HEK293T (cell line): Measurements from ENCODE around the gene DAPK1.

ENCODE experiments used
- BHLHE40 ChIP-seq: fragments of 450-650 bp; IDR thresholded peaks from 2 replicates; pipeline ENCODE4 v1.6.1; 2016; ENCODE audit warnings: mild to moderate bottlenecking, moderate library complexity, borderline replicate concordance
- FOXA1 ChIP-seq: fragments of 450-650 bp; IDR thresholded peaks from 2 replicates; pipeline ENCODE4 v1.6.1; 2016; ENCODE audit warnings: mild to moderate bottlenecking
- FOXK2 ChIP-seq: fragments of 450-650 bp; IDR thresholded peaks from 2 replicates; pipeline ENCODE4 v1.6.1; 2016; ENCODE audit warnings: mild to moderate bottlenecking
- LEF1 ChIP-seq: fragments of 450-650 bp; IDR thresholded peaks from 2 replicates; pipeline ENCODE4 v1.6.1; 2017; ENCODE audit warnings: mild to moderate bottlenecking, borderline replicate concordance
- NFRKB ChIP-seq: fragments of 450-650 bp; IDR thresholded peaks from 2 replicates; pipeline ENCODE4 v1.6.1; 2016; ENCODE audit warnings: mild to moderate bottlenecking, moderate library complexity
- SUZ12 ChIP-seq: fragments of 450-650 bp; IDR thresholded peaks from 2 replicates; pipeline ENCODE4 v1.6.1; 2016; ENCODE audit warnings: mild to moderate bottlenecking
- TARDBP ChIP-seq: fragments of 450-650 bp; IDR thresholded peaks from 2 replicates; pipeline ENCODE4 v1.6.1; 2016
- ZNF384 ChIP-seq: fragments of 450-650 bp; IDR thresholded peaks from 2 replicates; pipeline ENCODE4 v1.6.1; 2016

GRCh38 chr9:87491523-87491922 is 6.1 kb upstream of the DAPK1 start:
- TF ChIP-seq NFRKB (no peak), FOXK2 (no peak), FOXA1 (no peak), ZNF384 (no peak), TARDBP (no peak), SUZ12 (no peak), BHLHE40 (no peak), LEF1 (no peak)
